Endothelial cell (in vitro differentiated cells): ENCODE data around the gene SFSWAP. TPM values are rescaled to one million over a fixed set of nuclear protein-coding genes. Genes with fewer than 3 reads are reported as not detected.
A peak's percentile ranks its signal among the peaks of the same experiment; 100 is the strongest.
"Not testable (repeated sequence)": the region's sequence is repeated elsewhere in the genome, so short reads cannot be mapped to it uniquely, and the experiment has no call there.

ENCODE experiments used
- DNase-seq: peaks from one replicate; pipeline ENCODE4 v3.0.0; 2021; ENCODE audit warnings: low spot score
- H3K27ac Mint-ChIP-seq: one replicate; pipeline ENCODE4 v1.8.0; 2021; ENCODE audit warnings: mixed read lengths, inconsistent platforms; ENCODE audit not compliant: unreplicated experiment
- H3K27me3 Mint-ChIP-seq: one replicate; pipeline ENCODE4 v1.8.0; 2021; ENCODE audit warnings: mild to moderate bottlenecking, moderate library complexity, mixed read lengths, inconsistent platforms; ENCODE audit not compliant: unreplicated experiment
- H3K36me3 Mint-ChIP-seq: one replicate; pipeline ENCODE4 v1.8.0; 2021; ENCODE audit warnings: mild to moderate bottlenecking, low read depth, mixed read lengths, inconsistent platforms; ENCODE audit not compliant: unreplicated experiment
- H3K4me1 Mint-ChIP-seq: one replicate; pipeline ENCODE4 v1.8.0; 2021; ENCODE audit warnings: mild to moderate bottlenecking, mixed read lengths, inconsistent platforms; ENCODE audit not compliant: unreplicated experiment
- H3K4me3 Mint-ChIP-seq: one replicate; pipeline ENCODE4 v1.8.0; 2021; ENCODE audit warnings: mild to moderate bottlenecking, mixed read lengths, inconsistent platforms; ENCODE audit not compliant: unreplicated experiment
- H3K9me3 Mint-ChIP-seq: one replicate; pipeline ENCODE4 v1.8.0; 2021; ENCODE audit warnings: mixed read lengths, inconsistent platforms; ENCODE audit not compliant: unreplicated experiment
- CTCF ChIP-seq: fragments of 200-600 bp; sonication (generic); IDR thresholded peaks from one replicate; pipeline ENCODE4 v1.5.0; 2021; ENCODE audit warnings: antibody characterized with exemption; ENCODE audit not compliant: unreplicated experiment
- total RNA-seq: library from RNA; stranded (reverse); fragmentation: NEBNext Ultra II Directional; extraction: Animal tissue kit (Norgen Biotek cat#: 25700); gene quantifications from one replicate; pipeline ENCODE4 v1.2.1, GENCODE V29; 2021; ENCODE audit not compliant: unreplicated experiment

SFSWAP gene
- total RNA-seq, 1 donor from 2014 or later, result 56.3 TPM

- Mint-ChIP-seq H3K4me1 (peaks cover 32% of the 10 kb centered on the region), H3K4me3 (no peak overlapping the region), H3K27me3 (peaks cover under 1% of the 10 kb centered on the region), H3K36me3 (peaks cover 42% of the 10 kb centered on the region), H3K27ac (peak overlapping the region; percentile 75), H3K9me3 (no peaks in the 10 kb centered on the region)
- no peak for TF ChIP-seq CTCF
- DNase-seq, result no peak
Measured at GRCh38 chr12:131774576-131775391, 63.9 kb downstream of the SFSWAP start.

GRCh38 chr12:131775392-131776236 is 64.7 kb downstream of the SFSWAP start:
- no peak for TF ChIP-seq CTCF
- H3K27ac Mint-ChIP-seq, result peak overlapping the region; percentile 75
- no peak for DNase-seq
- no peaks in the 10 kb centered on the region for H3K27me3 Mint-ChIP-seq
- peaks cover 32% of the 10 kb centered on the region for H3K4me1 Mint-ChIP-seq
- H3K9me3 Mint-ChIP-seq, result no peaks in the 10 kb centered on the region
- H3K4me3 Mint-ChIP-seq, result no peak overlapping the region
- H3K36me3 Mint-ChIP-seq, result peaks cover 41% of the 10 kb centered on the region

GRCh38 chr12:131776237-131776889 is 65.5 kb downstream of the SFSWAP start:
- Mint-ChIP-seq H3K27me3 (no peaks in the 10 kb centered on the region), H3K4me3 (no peak overlapping the region), H3K27ac (no peak overlapping the region), H3K4me1 (peaks cover 32% of the 10 kb centered on the region), H3K9me3 (no peaks in the 10 kb centered on the region), H3K36me3 (peaks cover 34% of the 10 kb centered on the region)
- no peak for DNase-seq
- TF ChIP-seq CTCF, result no peak

- H3K27me3 Mint-ChIP-seq, H3K4me3 Mint-ChIP-seq, H3K27ac Mint-ChIP-seq, H3K9me3 Mint-ChIP-seq, DNase-seq: not testable (repeated sequence)
- Mint-ChIP-seq H3K4me1 (peaks cover 29% of the 10 kb centered on the region), H3K36me3 (peaks cover 34% of the 10 kb centered on the region)
Measured at GRCh38 chr12:131777269-131777668, 66.4 kb downstream of the SFSWAP start.

- no peaks in the 10 kb centered on the region for H3K9me3 Mint-ChIP-seq
- H3K4me1 Mint-ChIP-seq, result peaks cover 16% of the 10 kb centered on the region
- no peaks in the 10 kb centered on the region for H3K27me3 Mint-ChIP-seq
- no peak for TF ChIP-seq CTCF
- DNase-seq, result no peak
- H3K36me3 Mint-ChIP-seq, result peaks cover 26% of the 10 kb centered on the region
- no peak overlapping the region for H3K4me3 Mint-ChIP-seq
- H3K27ac Mint-ChIP-seq, result no peak overlapping the region
Measured at GRCh38 chr12:131779027-131779426, 68.1 kb downstream of the SFSWAP start.
